ENCODE measurements around the gene MTARC2.
"Not testable (repeated sequence)": the region's sequence is repeated elsewhere in the genome, so short reads cannot be mapped to it uniquely, and the experiment has no call there.

Gene MTARC2

GRCh38 chr1:220736283-220736682 lies 11.8 kb upstream of the MTARC2 start:
- not testable (repeated sequence) for H3K36me3 ChIP-seq (ENCODE audit: control insufficient read depth, insufficient read depth, low read length); H3K4me3 ChIP-seq (ENCODE audit: low read length); H3K4me1 ChIP-seq (ENCODE audit: control insufficient read depth, insufficient read depth, low read length); H3K27me3 ChIP-seq (ENCODE audit: control insufficient read depth, insufficient read depth, low read length); H3K27ac ChIP-seq (ENCODE audit: low read depth, low read length); H3K9ac ChIP-seq (ENCODE audit: low read length)

- no peaks in the 10 kb centered on the region for H3K4me1 ChIP-seq (ENCODE audit: control insufficient read depth, insufficient read depth, low read length)
- H3K36me3 ChIP-seq (ENCODE audit: control insufficient read depth, insufficient read depth, low read length) = no peaks in the 10 kb centered on the region
- no peaks in the 10 kb centered on the region for H3K27me3 ChIP-seq (ENCODE audit: control insufficient read depth, insufficient read depth, low read length)
- H3K4me3 ChIP-seq (ENCODE audit: low read length) = no peak overlapping the region
- H3K9ac ChIP-seq (ENCODE audit: low read length) = no peak overlapping the region
- no peak overlapping the region for H3K27ac ChIP-seq (ENCODE audit: low read depth, low read length)
Observed at GRCh38 chr1:220741349-220741748, 6.8 kb upstream of the MTARC2 start.

GRCh38 chr1:220741825-220742224 lies 6.3 kb upstream of the MTARC2 start:
- Histone ChIP-seq H3K27me3 (ENCODE audit: control insufficient read depth, insufficient read depth, low read length) (no peaks in the 10 kb centered on the region), H3K4me3 (ENCODE audit: low read length) (no peak overlapping the region), H3K9ac (ENCODE audit: low read length) (no peak overlapping the region), H3K4me1 (ENCODE audit: control insufficient read depth, insufficient read depth, low read length) (no peaks in the 10 kb centered on the region), H3K36me3 (ENCODE audit: control insufficient read depth, insufficient read depth, low read length) (no peaks in the 10 kb centered on the region), H3K27ac (ENCODE audit: low read depth, low read length) (no peak overlapping the region)

GRCh38 chr1:220742520-220742919 lies 5.6 kb upstream of the MTARC2 start:
- Histone ChIP-seq H3K9ac (ENCODE audit: low read length) (no peak overlapping the region), H3K27me3 (ENCODE audit: control insufficient read depth, insufficient read depth, low read length) (no peaks in the 10 kb centered on the region), H3K27ac (ENCODE audit: low read depth, low read length) (no peak overlapping the region), H3K4me3 (ENCODE audit: low read length) (no peak overlapping the region), H3K4me1 (ENCODE audit: control insufficient read depth, insufficient read depth, low read length) (peaks cover 1% of the 10 kb centered on the region), H3K36me3 (ENCODE audit: control insufficient read depth, insufficient read depth, low read length) (no peaks in the 10 kb centered on the region)

GRCh38 chr1:220746851-220747250 lies 1.3 kb upstream of the MTARC2 start:
- Histone ChIP-seq H3K9ac (ENCODE audit: low read length) (no peak overlapping the region), H3K27me3 (ENCODE audit: control insufficient read depth, insufficient read depth, low read length) (no peaks in the 10 kb centered on the region), H3K4me3 (ENCODE audit: low read length) (no peak overlapping the region), H3K36me3 (ENCODE audit: control insufficient read depth, insufficient read depth, low read length) (no peaks in the 10 kb centered on the region), H3K27ac (ENCODE audit: low read depth, low read length) (no peak overlapping the region), H3K4me1 (ENCODE audit: control insufficient read depth, insufficient read depth, low read length) (peaks cover 6% of the 10 kb centered on the region)

GRCh38 chr1:220747437-220748088 lies 559 bp upstream of the MTARC2 start:
- H3K9ac ChIP-seq (ENCODE audit: low read length) = peak overlapping the region; percentile 59
- H3K27me3 ChIP-seq (ENCODE audit: control insufficient read depth, insufficient read depth, low read length) = no peaks in the 10 kb centered on the region

GRCh38 chr1:220748936-220749335 lies 814 bp downstream of the MTARC2 start:
- peak overlapping the region; percentile 2 for H3K9ac ChIP-seq (ENCODE audit: low read length)
- peak overlapping the region; percentile 83 for H3K27ac ChIP-seq (ENCODE audit: low read depth, low read length)
- peaks cover 6% of the 10 kb centered on the region for H3K4me1 ChIP-seq (ENCODE audit: control insufficient read depth, insufficient read depth, low read length)
- peak overlapping the region; percentile 88 for H3K4me3 ChIP-seq (ENCODE audit: low read length)
- H3K27me3 ChIP-seq (ENCODE audit: control insufficient read depth, insufficient read depth, low read length) = no peaks in the 10 kb centered on the region
- no peaks in the 10 kb centered on the region for H3K36me3 ChIP-seq (ENCODE audit: control insufficient read depth, insufficient read depth, low read length)

More at GRCh38 chr1:220747437-220748088, 559 bp upstream of the MTARC2 start:
- Histone ChIP-seq H3K4me1 (ENCODE audit: control insufficient read depth, insufficient read depth, low read length) (peaks cover 6% of the 10 kb centered on the region), H3K27ac (ENCODE audit: low read depth, low read length) (peak overlapping the region; percentile 83), H3K4me3 (ENCODE audit: low read length) (peak overlapping the region; percentile 88), H3K36me3 (ENCODE audit: control insufficient read depth, insufficient read depth, low read length) (no peaks in the 10 kb centered on the region)

GRCh38 chr1:220750131-220750515 lies 2.0 kb downstream of the MTARC2 start:
- Histone ChIP-seq H3K9ac (ENCODE audit: low read length) (no peak overlapping the region), H3K27ac (ENCODE audit: low read depth, low read length) (peak overlapping the region; percentile 27), H3K27me3 (ENCODE audit: control insufficient read depth, insufficient read depth, low read length) (no peaks in the 10 kb centered on the region), H3K4me3 (ENCODE audit: low read length) (no peak overlapping the region), H3K36me3 (ENCODE audit: control insufficient read depth, insufficient read depth, low read length) (no peaks in the 10 kb centered on the region), H3K4me1 (ENCODE audit: control insufficient read depth, insufficient read depth, low read length) (peaks cover 6% of the 10 kb centered on the region)

GRCh38 chr1:220751111-220751510 lies 3.0 kb downstream of the MTARC2 start:
- Histone ChIP-seq H3K4me3 (ENCODE audit: low read length) (peak overlapping the region; percentile 22), H3K27ac (ENCODE audit: low read depth, low read length) (no peak overlapping the region), H3K9ac (ENCODE audit: low read length) (no peak overlapping the region)

GRCh38 chr1:220754212-220754917 lies 6.2 kb downstream of the MTARC2 start:
- no peak overlapping the region for H3K4me3 ChIP-seq (ENCODE audit: low read length)

More at GRCh38 chr1:220751111-220751510, 3.0 kb downstream of the MTARC2 start:
- peaks cover 6% of the 10 kb centered on the region for H3K4me1 ChIP-seq (ENCODE audit: control insufficient read depth, insufficient read depth, low read length)
- no peaks in the 10 kb centered on the region for H3K27me3 ChIP-seq (ENCODE audit: control insufficient read depth, insufficient read depth, low read length)
- no peaks in the 10 kb centered on the region for H3K36me3 ChIP-seq (ENCODE audit: control insufficient read depth, insufficient read depth, low read length)

GRCh38 chr1:220754918-220755295 lies 6.8 kb downstream of the MTARC2 start:
- peaks cover 1% of the 10 kb centered on the region for H3K4me1 ChIP-seq (ENCODE audit: control insufficient read depth, insufficient read depth, low read length)
- H3K4me3 ChIP-seq (ENCODE audit: low read length) = no peak overlapping the region
- H3K27ac ChIP-seq (ENCODE audit: low read depth, low read length) = no peak overlapping the region
- H3K36me3 ChIP-seq (ENCODE audit: control insufficient read depth, insufficient read depth, low read length) = no peaks in the 10 kb centered on the region
- H3K27me3 ChIP-seq (ENCODE audit: control insufficient read depth, insufficient read depth, low read length) = no peaks in the 10 kb centered on the region
- no peak overlapping the region for H3K9ac ChIP-seq (ENCODE audit: low read length)

More at GRCh38 chr1:220754212-220754917, 6.2 kb downstream of the MTARC2 start:
- Histone ChIP-seq H3K4me1 (ENCODE audit: control insufficient read depth, insufficient read depth, low read length) (peaks cover 4% of the 10 kb centered on the region), H3K9ac (ENCODE audit: low read length) (no peak overlapping the region), H3K36me3 (ENCODE audit: control insufficient read depth, insufficient read depth, low read length) (no peaks in the 10 kb centered on the region), H3K27me3 (ENCODE audit: control insufficient read depth, insufficient read depth, low read length) (no peaks in the 10 kb centered on the region), H3K27ac (ENCODE audit: low read depth, low read length) (no peak overlapping the region)

GRCh38 chr1:220755309-220755708 lies 7.2 kb downstream of the MTARC2 start:
- Histone ChIP-seq H3K4me1 (ENCODE audit: control insufficient read depth, insufficient read depth, low read length) (no peaks in the 10 kb centered on the region), H3K36me3 (ENCODE audit: control insufficient read depth, insufficient read depth, low read length) (no peaks in the 10 kb centered on the region), H3K27me3 (ENCODE audit: control insufficient read depth, insufficient read depth, low read length) (no peaks in the 10 kb centered on the region), H3K9ac (ENCODE audit: low read length) (no peak overlapping the region), H3K27ac (ENCODE audit: low read depth, low read length) (no peak overlapping the region), H3K4me3 (ENCODE audit: low read length) (no peak overlapping the region)

GRCh38 chr1:220757441-220757840 lies 9.3 kb downstream of the MTARC2 start:
- H3K27ac ChIP-seq (ENCODE audit: low read depth, low read length) = no peak overlapping the region
- H3K27me3 ChIP-seq (ENCODE audit: control insufficient read depth, insufficient read depth, low read length) = no peaks in the 10 kb centered on the region
- H3K4me3 ChIP-seq (ENCODE audit: low read length) = no peak overlapping the region
- no peak overlapping the region for H3K9ac ChIP-seq (ENCODE audit: low read length)
- no peaks in the 10 kb centered on the region for H3K36me3 ChIP-seq (ENCODE audit: control insufficient read depth, insufficient read depth, low read length)
- no peaks in the 10 kb centered on the region for H3K4me1 ChIP-seq (ENCODE audit: control insufficient read depth, insufficient read depth, low read length)

All from rectal smooth muscle tissue (tissue), 1 donor.